ENCODE measurements around the gene SUZ12. TPM values are rescaled to one million over a fixed set of nuclear protein-coding genes. Genes with fewer than 3 reads are reported as not detected.

Gene SUZ12
- total and polyA plus RNA-seq, 11 donors: 5.7 to 18.9 (median 12.6) TPM

- DNase-seq: peak; percentile 87 to 94 (median 90)
- whole genome bisulfite sequencing, 4 donors: 0 to 1% (median 1%) methylated on average over 26 to 51 of the region's 51 CpGs
- peak within 1 kb of the TSS; percentile 62 to 92 (median 84) for H3K27ac ChIP-seq
- H3K27me3 ChIP-seq: no peaks in the 10 kb centered on the region
- peaks cover 0 to 40% (median 17%) of the 10 kb centered on the region in 12 donors for H3K4me1 ChIP-seq
- peak; percentile 94 to 100 (median 97) for TF ChIP-seq CTCF (IDR thresholded peaks at IDR 0.05)
- TF ChIP-seq POLR2A (IDR thresholded peaks at IDR 0.05): peak in 1 of 2 donors; percentile 33
- ATAC-seq: peak; percentile 94 to 99 (median 98)
- peak within 1 kb of the TSS; percentile 74 to 99 (median 82) for H3K4me3 ChIP-seq
- no peaks in the 10 kb centered on the region for H3K36me3 ChIP-seq
- intact Hi-C loops (cut with DNase I): loop anchor here in 9 of 10 donors (2.0 to 10.0 kb wide), 5 partner anchors 128 to 136 kb away; partner anchors contain the start of gene RHOT1 (in 2 of the 9)
- H3K9me3 ChIP-seq: no peaks in the 10 kb centered on the region
These were observed 70.2 kb downstream of the SUZ12 start, which contains the start of gene LRRC37B for GRCh38 chr17:32006957-32007462. Gene LRRC37B, plus strand, starts transcription at chr17:32007383. Its CDS starts 14,010 bp downstream, at chr17:32021393.

- WGBS, 4 donors: 0 to 2% (median 1%) methylated on average over 28 to 80 of the region's 80 CpGs
- TF ChIP-seq CTCF (IDR thresholded peaks at IDR 0.05) (peak in 3 of 12 donors; percentile 2 to 23 (median 4)), POLR2A (IDR thresholded peaks at IDR 0.05) (no peak)
- H3K9me3 ChIP-seq: no peaks in the 10 kb centered on the region
- H3K27ac ChIP-seq: peak overlapping the region; percentile 62 to 92 (median 84)
- intact Hi-C loops (cut with DNase I): loop anchor here in 9 of 10 donors (2.0 to 10.0 kb wide), 5 partner anchors 127 to 135 kb away; partner anchors contain the start of gene RHOT1 (in 2 of the 9)
- H3K4me1 ChIP-seq: peaks cover 0 to 40% (median 17%) of the 10 kb centered on the region in 12 donors
- H3K4me3 ChIP-seq: peak overlapping the region; percentile 74 to 99 (median 82)
- DNase-seq (peak in 3 of 5 donors; percentile 32 to 43 (median 33)), ATAC-seq (peak in 3 of 4 donors; percentile 40 to 77 (median 76))
- H3K27me3 ChIP-seq: no peaks in the 10 kb centered on the region
- H3K36me3 ChIP-seq: no peaks in the 10 kb centered on the region
These were observed 70.9 kb downstream of the SUZ12 start for GRCh38 chr17:32007463-32008298.

GRCh38 chr17:32009262-32009542 is 72.4 kb downstream of the SUZ12 start:
- 88 to 97% (median 94%) methylated on average over 2 of the region's 2 CpGs for WGBS, 4 donors
- Histone ChIP-seq H3K9me3 (no peaks in the 10 kb centered on the region), H3K4me3 (peak overlapping the region in 6 of 12 donors; percentile 75 to 96 (median 86)), H3K4me1 (peaks cover 0 to 33% (median 17%) of the 10 kb centered on the region in 12 donors), H3K27ac (no peak overlapping the region), H3K27me3 (no peaks in the 10 kb centered on the region), H3K36me3 (no peaks in the 10 kb centered on the region)
- no peak for DNase-seq
- intact Hi-C loops (cut with DNase I): loop anchor here in 5 of 10 donors (5.0 to 10.0 kb wide), 3 partner anchors 126 to 133 kb away; partner anchors contain the start of gene RHOT1 (in 1 of the 5)
- no peak for ATAC-seq
- TF ChIP-seq CTCF (IDR thresholded peaks at IDR 0.05) (no peak), POLR2A (IDR thresholded peaks at IDR 0.05) (no peak)

- WGBS, 4 donors: 80 to 92% (median 88%) methylated on average over 4 of the region's 4 CpGs
- no peak for ATAC-seq
- H3K9me3 ChIP-seq: no peaks in the 10 kb centered on the region
- H3K4me3 ChIP-seq: no peak overlapping the region
- TF ChIP-seq CTCF (IDR thresholded peaks at IDR 0.05): no peak
- TF ChIP-seq POLR2A (IDR thresholded peaks at IDR 0.05): no peak
- peaks cover 0 to 33% (median 17%) of the 10 kb centered on the region in 12 donors for H3K4me1 ChIP-seq
- no peaks in the 10 kb centered on the region for H3K36me3 ChIP-seq
- no peak overlapping the region for H3K27ac ChIP-seq
- no peak for DNase-seq
- no peaks in the 10 kb centered on the region for H3K27me3 ChIP-seq
- intact Hi-C loops (cut with DNase I): no loop called here
These were observed 73.3 kb downstream of the SUZ12 start for GRCh38 chr17:32010114-32010513.
